ENCODE results near the gene DPT. TPM values are rescaled to one million over a fixed set of nuclear protein-coding genes. Genes with fewer than 3 reads are reported as not detected.

Gene DPT
- total and polyA plus RNA-seq, 10 of the 15 experiments (the other 5 are each of a cell fraction or from before 2014, with no cell fraction given), result 0.05 to 0.10 TPM; not detected in 8

DNA sequence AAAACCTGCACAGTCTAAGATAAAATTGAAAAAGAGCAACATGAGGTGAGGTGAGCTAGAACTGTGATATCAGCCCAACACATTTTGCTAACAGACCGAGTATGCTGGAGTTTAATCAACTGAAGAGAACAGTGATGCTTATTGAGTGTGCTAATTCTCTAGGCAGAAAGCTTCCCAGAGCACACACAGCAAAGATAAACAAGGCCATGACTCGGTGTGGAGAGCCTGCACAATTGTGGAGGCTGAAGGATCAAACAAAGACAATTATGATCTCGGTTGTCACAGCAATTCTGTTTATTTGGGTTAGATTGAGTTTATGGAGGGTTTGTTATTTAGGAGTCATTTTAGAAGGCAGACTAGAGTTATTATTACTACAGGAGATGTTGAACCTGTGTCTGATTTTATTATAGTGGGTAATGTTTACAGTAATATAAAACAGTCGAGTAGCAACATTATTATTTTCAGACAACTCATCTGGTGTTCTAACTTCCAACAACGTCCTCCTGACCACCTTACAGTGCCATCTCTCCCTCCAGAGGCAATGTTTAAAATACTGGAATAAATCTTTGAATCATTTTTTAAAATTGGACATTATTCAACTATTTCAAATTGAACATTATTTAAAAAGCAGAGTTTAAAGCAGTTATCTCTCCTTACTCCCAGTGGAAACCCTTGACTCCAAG lies 40.2 kb downstream of the DPT start:
- H3K9ac ChIP-seq (ENCODE audit: control insufficient read depth, insufficient read depth, low read length), result no peak overlapping the region
- in situ Hi-C loops (cut with MboI), result no loop called here
- no peak overlapping the region for H2AFZ ChIP-seq (ENCODE audit: control insufficient read depth, low read depth, low read length)
- H3K4me1 ChIP-seq (ENCODE audit: control insufficient read depth, insufficient read depth, low read length), result no peaks in the 10 kb centered on the region
- H3K4me2 ChIP-seq (ENCODE audit: control insufficient read depth, insufficient read depth), result no peak overlapping the region
- SMC1A ChIA-PET (ENCODE audit: uncharacterized antibody, unreplicated experiment), result interaction anchor here (1.0 to 1.5 kb wide), 5 partner anchors 16 to 660 kb away, joined by 3 to 6 read pairs (median 4); no protein-coding TSS in a partner anchor
- H3K27me3 ChIP-seq (replicated peaks in 1 of 2; ENCODE audit: control insufficient read depth in 2 of 2, insufficient read depth in 2 of 2, low read length in 1 of 2), result no peaks in the 10 kb centered on the region; a peak in 1 of 4 replicates
- H3K36me3 ChIP-seq (ENCODE audit: control insufficient read depth in 2 of 2, insufficient read depth in 2 of 2, low read length in 1 of 2), result no peaks in the 10 kb centered on the region
- no peak for DNase-seq (ENCODE audit: low read depth, low spot score)
- RAD21 ChIA-PET (ENCODE audit: unreplicated experiment), result interaction anchor here (1.0 to 1.1 kb wide), 2 partner anchors 475 to 660 kb away, joined by 3 read pairs; no protein-coding TSS in a partner anchor
- H3K79me2 ChIP-seq (ENCODE audit: control insufficient read depth, insufficient read depth, low read length), result no peaks in the 10 kb centered on the region
- no peaks in the 10 kb centered on the region for H3K9me3 ChIP-seq (replicated peaks; ENCODE audit: control insufficient read depth, insufficient read depth, low read length)
- FAIRE-seq, result no peak
- ATAC-seq, result no peak
- H3K27ac ChIP-seq (ENCODE audit: control insufficient read depth, insufficient read depth), result no peak overlapping the region
- intact Hi-C loops (cut with micrococcal nuclease; ENCODE audit: unreplicated experiment), result no loop called here
- H3K4me3 ChIP-seq, result no peak overlapping the region
- under 1% methylated on average over 5 of the region's 5 CpGs for WGBS (ENCODE audit: insufficient coverage, insufficient replicate concordance, low lambda C conversion rate, missing lambda C conversion rate)
- no peaks in the 10 kb centered on the region for H4K20me1 ChIP-seq (ENCODE audit: control insufficient read depth, insufficient read depth)
- POLR2A ChIA-PET, result no interaction called here
- CTCF ChIA-PET, result interaction anchor here (1.1 to 1.7 kb wide), 4 partner anchors 10 to 86 kb away, joined by 3 to 4 read pairs (median 3); no protein-coding TSS in a partner anchor
- BruUV-seq (replicated peaks), result no TSS peak
- TF ChIP-seq KAT2A (conservative IDR thresholded peaks at IDR 0.05; ENCODE audit: control insufficient read depth, low read depth, low read length), result no peak
- TF ChIP-seq STAT3 (IDR thresholded peaks at IDR 0.05; ENCODE audit: low read depth, low read length), result no peak
- TF ChIP-seq, protein P1, sequence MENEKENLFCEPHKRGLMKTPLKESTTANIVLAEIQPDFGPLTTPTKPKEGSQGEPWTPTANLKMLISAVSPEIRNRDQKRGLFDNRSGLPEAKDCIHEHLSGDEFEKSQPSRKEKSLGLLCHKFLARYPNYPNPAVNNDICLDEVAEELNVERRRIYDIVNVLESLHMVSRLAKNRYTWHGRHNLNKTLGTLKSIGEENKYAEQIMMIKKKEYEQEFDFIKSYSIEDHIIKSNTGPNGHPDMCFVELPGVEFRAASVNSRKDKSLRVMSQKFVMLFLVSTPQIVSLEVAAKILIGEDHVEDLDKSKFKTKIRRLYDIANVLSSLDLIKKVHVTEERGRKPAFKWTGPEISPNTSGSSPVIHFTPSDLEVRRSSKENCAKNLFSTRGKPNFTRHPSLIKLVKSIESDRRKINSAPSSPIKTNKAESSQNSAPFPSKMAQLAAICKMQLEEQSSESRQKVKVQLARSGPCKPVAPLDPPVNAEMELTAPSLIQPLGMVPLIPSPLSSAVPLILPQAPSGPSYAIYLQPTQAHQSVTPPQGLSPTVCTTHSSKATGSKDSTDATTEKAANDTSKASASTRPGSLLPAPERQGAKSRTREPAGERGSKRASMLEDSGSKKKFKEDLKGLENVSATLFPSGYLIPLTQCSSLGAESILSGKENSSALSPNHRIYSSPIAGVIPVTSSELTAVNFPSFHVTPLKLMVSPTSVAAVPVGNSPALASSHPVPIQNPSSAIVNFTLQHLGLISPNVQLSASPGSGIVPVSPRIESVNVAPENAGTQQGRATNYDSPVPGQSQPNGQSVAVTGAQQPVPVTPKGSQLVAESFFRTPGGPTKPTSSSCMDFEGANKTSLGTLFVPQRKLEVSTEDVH (IDR thresholded peaks at IDR 0.05; ENCODE audit: low read depth, partially characterized antibody), result no peak
- TF ChIP-seq SMAD1 (IDR thresholded peaks at IDR 0.05; ENCODE audit: low read depth, partially characterized antibody), result no peak
- no peak for TF ChIP-seq PAX8 (IDR thresholded peaks at IDR 0.05)
- TF ChIP-seq, protein P2, sequence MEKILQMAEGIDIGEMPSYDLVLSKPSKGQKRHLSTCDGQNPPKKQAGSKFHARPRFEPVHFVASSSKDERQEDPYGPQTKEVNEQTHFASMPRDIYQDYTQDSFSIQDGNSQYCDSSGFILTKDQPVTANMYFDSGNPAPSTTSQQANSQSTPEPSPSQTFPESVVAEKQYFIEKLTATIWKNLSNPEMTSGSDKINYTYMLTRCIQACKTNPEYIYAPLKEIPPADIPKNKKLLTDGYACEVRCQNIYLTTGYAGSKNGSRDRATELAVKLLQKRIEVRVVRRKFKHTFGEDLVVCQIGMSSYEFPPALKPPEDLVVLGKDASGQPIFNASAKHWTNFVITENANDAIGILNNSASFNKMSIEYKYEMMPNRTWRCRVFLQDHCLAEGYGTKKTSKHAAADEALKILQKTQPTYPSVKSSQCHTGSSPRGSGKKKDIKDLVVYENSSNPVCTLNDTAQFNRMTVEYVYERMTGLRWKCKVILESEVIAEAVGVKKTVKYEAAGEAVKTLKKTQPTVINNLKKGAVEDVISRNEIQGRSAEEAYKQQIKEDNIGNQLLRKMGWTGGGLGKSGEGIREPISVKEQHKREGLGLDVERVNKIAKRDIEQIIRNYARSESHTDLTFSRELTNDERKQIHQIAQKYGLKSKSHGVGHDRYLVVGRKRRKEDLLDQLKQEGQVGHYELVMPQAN (conservative IDR thresholded peaks at IDR 0.05), result no peak
- TF ChIP-seq SREBF1 (IDR thresholded peaks at IDR 0.05; ENCODE audit: low read length), result no peak
- no peak for TF ChIP-seq NR2F1 (conservative IDR thresholded peaks at IDR 0.05)
- no peak for TF ChIP-seq CHD1 (IDR thresholded peaks at IDR 0.05; ENCODE audit: low read depth, low read length)
- no peak for TF ChIP-seq POLR2AphosphoS2 (IDR thresholded peaks at IDR 0.05; ENCODE audit: low read depth, low read length)
- no peak for TF ChIP-seq FOXM1 (IDR thresholded peaks at IDR 0.05; ENCODE audit: low read depth, low read length)
- TF ChIP-seq, protein P3, sequence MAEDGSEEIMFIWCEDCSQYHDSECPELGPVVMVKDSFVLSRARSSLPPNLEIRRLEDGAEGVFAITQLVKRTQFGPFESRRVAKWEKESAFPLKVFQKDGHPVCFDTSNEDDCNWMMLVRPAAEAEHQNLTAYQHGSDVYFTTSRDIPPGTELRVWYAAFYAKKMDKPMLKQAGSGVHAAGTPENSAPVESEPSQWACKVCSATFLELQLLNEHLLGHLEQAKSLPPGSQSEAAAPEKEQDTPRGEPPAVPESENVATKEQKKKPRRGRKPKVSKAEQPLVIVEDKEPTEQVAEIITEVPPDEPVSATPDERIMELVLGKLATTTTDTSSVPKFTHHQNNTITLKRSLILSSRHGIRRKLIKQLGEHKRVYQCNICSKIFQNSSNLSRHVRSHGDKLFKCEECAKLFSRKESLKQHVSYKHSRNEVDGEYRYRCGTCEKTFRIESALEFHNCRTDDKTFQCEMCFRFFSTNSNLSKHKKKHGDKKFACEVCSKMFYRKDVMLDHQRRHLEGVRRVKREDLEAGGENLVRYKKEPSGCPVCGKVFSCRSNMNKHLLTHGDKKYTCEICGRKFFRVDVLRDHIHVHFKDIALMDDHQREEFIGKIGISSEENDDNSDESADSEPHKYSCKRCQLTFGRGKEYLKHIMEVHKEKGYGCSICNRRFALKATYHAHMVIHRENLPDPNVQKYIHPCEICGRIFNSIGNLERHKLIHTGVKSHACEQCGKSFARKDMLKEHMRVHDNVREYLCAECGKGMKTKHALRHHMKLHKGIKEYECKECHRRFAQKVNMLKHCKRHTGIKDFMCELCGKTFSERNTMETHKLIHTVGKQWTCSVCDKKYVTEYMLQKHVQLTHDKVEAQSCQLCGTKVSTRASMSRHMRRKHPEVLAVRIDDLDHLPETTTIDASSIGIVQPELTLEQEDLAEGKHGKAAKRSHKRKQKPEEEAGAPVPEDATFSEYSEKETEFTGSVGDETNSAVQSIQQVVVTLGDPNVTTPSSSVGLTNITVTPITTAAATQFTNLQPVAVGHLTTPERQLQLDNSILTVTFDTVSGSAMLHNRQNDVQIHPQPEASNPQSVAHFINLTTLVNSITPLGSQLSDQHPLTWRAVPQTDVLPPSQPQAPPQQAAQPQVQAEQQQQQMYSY (CRISPR knock-in tag; IDR thresholded peaks at IDR 0.05), result no peak
